ENCODE results near the gene KCNA10. TPM values are rescaled to one million over a fixed set of nuclear protein-coding genes. Genes with fewer than 3 reads are reported as not detected.

KCNA10 gene
- total and polyA plus RNA-seq, 10 donors: 0.28 TPM; not detected in 9

GRCh38 chr1:110549831-110550230, 30.9 kb upstream of the KCNA10 start:
- H3K27ac ChIP-seq: no peak overlapping the region
- intact Hi-C loops (cut with DNase I; ENCODE audit: low total_unique reads): loop anchor here (10.0 kb wide), 1 partner anchor 65 kb away; no protein-coding TSS in a partner anchor
- no peaks in the 10 kb centered on the region for H3K9me3 ChIP-seq
- no peak overlapping the region for H3K4me3 ChIP-seq
- WGBS, 5 donors: 47 to 90% (median 71%) methylated on average over 2 of the region's 2 CpGs
- H3K4me1 ChIP-seq: peaks cover 0 to 1% (median 1%) of the 10 kb centered on the region in 6 donors
- peaks cover 0 to 46% (median 7%) of the 10 kb centered on the region in 7 donors for H3K27me3 ChIP-seq (replicated peaks in 1 of 7)
- no peak for TF ChIP-seq POLR2A (IDR thresholded peaks at IDR 0.05)
- TF ChIP-seq POLR2AphosphoS5 (IDR thresholded peaks at IDR 0.05): no peak
- TF ChIP-seq CTCF (IDR thresholded peaks at IDR 0.05 in 8 of 11, conservative IDR thresholded peaks at IDR 0.05 in 3 of 11): no peak
- no peaks in the 10 kb centered on the region for H3K36me3 ChIP-seq
- DNase-seq: no peak

GRCh38 chr1:110548381-110548780, 29.4 kb upstream of the KCNA10 start:
- no peak overlapping the region for H3K4me3 ChIP-seq
- no peaks in the 10 kb centered on the region for H3K4me1 ChIP-seq
- H3K27me3 ChIP-seq (replicated peaks in 1 of 7): peaks cover 0 to 31% (median 0%) of the 10 kb centered on the region in 7 donors
- no peak for DNase-seq
- H3K36me3 ChIP-seq: no peaks in the 10 kb centered on the region
- WGBS, 5 donors: 62 to 89% (median 77%) methylated on average over 4 of the region's 4 CpGs
- no peak for TF ChIP-seq POLR2A (IDR thresholded peaks at IDR 0.05)
- TF ChIP-seq CTCF (IDR thresholded peaks at IDR 0.05 in 8 of 11, conservative IDR thresholded peaks at IDR 0.05 in 3 of 11): peak in 5 of 11 experiments; percentile 14 to 40 (median 33)
- TF ChIP-seq POLR2AphosphoS5 (IDR thresholded peaks at IDR 0.05): no peak
- H3K27ac ChIP-seq: no peak overlapping the region
- no peaks in the 10 kb centered on the region for H3K9me3 ChIP-seq
- intact Hi-C loops (cut with DNase I; ENCODE audit: low total_unique reads): no loop called here

- TF ChIP-seq POLR2A (IDR thresholded peaks at IDR 0.05) (no peak), POLR2AphosphoS5 (IDR thresholded peaks at IDR 0.05) (no peak), CTCF (IDR thresholded peaks at IDR 0.05 in 8 of 11, conservative IDR thresholded peaks at IDR 0.05 in 3 of 11) (no peak)
- Histone ChIP-seq H3K4me3 (no peak overlapping the region), H3K9me3 (no peaks in the 10 kb centered on the region), H3K27me3 (replicated peaks in 1 of 7) (peaks cover 0 to 24% (median 0%) of the 10 kb centered on the region in 7 donors), H3K27ac (no peak overlapping the region), H3K4me1 (no peaks in the 10 kb centered on the region), H3K36me3 (no peaks in the 10 kb centered on the region)
- 61 to 73% (median 67%) methylated on average over 2 of the region's 2 CpGs for WGBS, 5 donors
- DNase-seq: no peak
- intact Hi-C loops (cut with DNase I; ENCODE audit: low total_unique reads): no loop called here
Observed at GRCh38 chr1:110547017-110547416, 28.0 kb upstream of the KCNA10 start.

- no peaks in the 10 kb centered on the region for H3K36me3 ChIP-seq
- 55 to 74% (median 66%) methylated on average over 2 of the region's 2 CpGs for WGBS, 5 donors
Observed at GRCh38 chr1:110545492-110545891, 26.5 kb upstream of the KCNA10 start.

More at GRCh38 chr1:110545492-110545891, 26.5 kb upstream of the KCNA10 start:
- intact Hi-C loops (cut with DNase I; ENCODE audit: low total_unique reads): no loop called here
- TF ChIP-seq POLR2AphosphoS5 (IDR thresholded peaks at IDR 0.05) (no peak), POLR2A (IDR thresholded peaks at IDR 0.05) (no peak), CTCF (IDR thresholded peaks at IDR 0.05 in 8 of 11, conservative IDR thresholded peaks at IDR 0.05 in 3 of 11) (no peak)
- Histone ChIP-seq H3K4me1 (no peaks in the 10 kb centered on the region), H3K27me3 (replicated peaks in 1 of 7) (peaks cover 0 to 9% (median 0%) of the 10 kb centered on the region in 7 donors), H3K9me3 (no peaks in the 10 kb centered on the region), H3K27ac (no peak overlapping the region), H3K4me3 (no peak overlapping the region)
- DNase-seq: no peak
